Panc1 (cell line): Measurements from ENCODE around the gene IMP4. TPM values are rescaled to one million over a fixed set of nuclear protein-coding genes. Genes with fewer than 3 reads are reported as not detected.

Source experiments
- ATAC-seq: fragments of 200-7000 bp; cut with Tn5 transposase; 2 replicates; pipeline ENCODE4 v1.9.1; 2020; ENCODE audit warnings: mild to moderate bottlenecking, moderate library complexity
- BruUV-seq: library from RNA; stranded (reverse); fragments of 400-500 nt; replicated peaks from 2 replicates; lab custom pipeline; 2021; lab: Mats Ljungman, UMichigan
- CTCF ChIA-PET: fragments of 300-600 bp; sonication (Branson Sonifier 250); formaldehyde crosslinking; loops from one replicate; lab custom pipeline; 2022; ENCODE audit warnings: antibody characterized with exemption; lab: Charles Lee
- POLR2A ChIA-PET: fragments of 300-600 bp; sonication (Branson Sonifier 250); formaldehyde crosslinking; loops from one replicate; lab custom pipeline; 2022; ENCODE audit warnings: antibody characterized with exemption; lab: Charles Lee
- DNase-seq: peaks from one replicate; pipeline ENCODE4 v3.0.0-alpha.2; 2010; ENCODE audit warnings: low read depth, low spot score
- H3K27ac ChIP-seq: 2 replicates; pipeline ENCODE4 v1.5.1; 2011; ENCODE audit warnings: mild to moderate bottlenecking, low read length, inconsistent platforms
- H3K27me3 ChIP-seq: fragments of 200-500 bp; sonication (Bioruptor generic); 2 replicates; pipeline ENCODE4 v1.6.0; 2014; ENCODE audit warnings: low read length, inconsistent platforms; ENCODE audit not compliant: control insufficient read depth, insufficient read depth
- H3K36me3 ChIP-seq: fragments of 200-500 bp; sonication (Bioruptor generic); 2 replicates; pipeline ENCODE4 v1.5.1; 2014; ENCODE audit warnings: inconsistent platforms, mild to moderate bottlenecking, low read length, moderate library complexity; ENCODE audit not compliant: control insufficient read depth, insufficient read depth
- H3K4me1 ChIP-seq: 2 replicates; pipeline ENCODE4 v1.5.1; 2011; ENCODE audit warnings: inconsistent platforms, mild to moderate bottlenecking, low read length, moderate library complexity; ENCODE audit not compliant: control insufficient read depth, insufficient read depth
- H3K4me3 ChIP-seq, 2 experiments: 2 replicates each; pipeline ENCODE4 v1.5.1; 2011 to 2012; ENCODE audit warnings: low read depth in 2 of 2, low read length in 2 of 2, mild to moderate bottlenecking in 2 of 2, inconsistent platforms in 1 of 2, moderate library complexity in 1 of 2
- H3K9me3 ChIP-seq: fragments of 200-500 bp; sonication (Bioruptor generic); 2 replicates; pipeline ENCODE4 v1.5.1; 2014; ENCODE audit warnings: low read depth, mild to moderate bottlenecking, inconsistent platforms, low read length, moderate library complexity; ENCODE audit not compliant: control insufficient read depth, insufficient read depth
- POLR2AphosphoS5 ChIP-seq: IDR thresholded peaks from 2 replicates; pipeline ENCODE4 v1.6.1; 2012; ENCODE audit warnings: mild to moderate bottlenecking, low read depth, low read length, moderate library complexity
- SIN3A ChIP-seq: IDR thresholded peaks from 2 replicates; pipeline ENCODE4 v1.6.1; 2012; ENCODE audit warnings: low read depth, mild to moderate bottlenecking, low read length, moderate library complexity, borderline replicate concordance; ENCODE audit not compliant: insufficient read depth
- TCF7L2 ChIP-seq: IDR thresholded peaks from 2 replicates; pipeline ENCODE4 v1.6.1; 2011; ENCODE audit warnings: mild to moderate bottlenecking, low read depth, low read length, inconsistent platforms
- in situ Hi-C: cut with HindIII; loops from 2 replicates; pipeline ENCODE4 v1.10.0; 2016; ENCODE audit warnings: low sequenced_read_pairs, low pct_unique_long_range_greater_than_20kb
- intact Hi-C: fragments of 100-400 bp; cut with micrococcal nuclease; formaldehyde crosslinking; loops from one replicate; pipeline ENCODE4 v1.10.0; 2022; ENCODE audit not compliant: unreplicated experiment
- total RNA-seq: library from RNA; stranded (reverse); gene quantifications from one replicate; pipeline ENCODE4 v1.2.1, GENCODE V29; 2021; ENCODE audit not compliant: unreplicated experiment
- TF ChIP-seq, protein P1 (sequence below): fragments of 450-650 bp; IDR thresholded peaks from 2 replicates; pipeline ENCODE4 v1.5.1; 2017; ENCODE audit warnings: mild to moderate bottlenecking
- TF ChIP-seq, protein P2 (sequence below), 2 experiments: IDR thresholded peaks; 2 replicates each; pipeline ENCODE4 v1.6.1; 2011 to 2012; ENCODE audit warnings: low read depth in 2 of 2, control low read depth in 1 of 2, low read length in 1 of 2, mild to moderate bottlenecking in 1 of 2, moderate library complexity in 1 of 2; ENCODE audit not compliant: insufficient read depth in 1 of 2

The IMP4 gene
- total RNA-seq, 1 experiment from 2014 or later, result 104 TPM

- Histone ChIP-seq H3K36me3 (no peaks in the 10 kb centered on the region), H3K9me3 (no peaks in the 10 kb centered on the region), H3K27me3 (no peaks in the 10 kb centered on the region), H3K4me1 (peaks cover 9% of the 10 kb centered on the region), H3K4me3 (no peak overlapping the region), H3K27ac (no peak overlapping the region)
- in situ Hi-C loops, result no loop called here
- TF ChIP-seq, protein P1, sequence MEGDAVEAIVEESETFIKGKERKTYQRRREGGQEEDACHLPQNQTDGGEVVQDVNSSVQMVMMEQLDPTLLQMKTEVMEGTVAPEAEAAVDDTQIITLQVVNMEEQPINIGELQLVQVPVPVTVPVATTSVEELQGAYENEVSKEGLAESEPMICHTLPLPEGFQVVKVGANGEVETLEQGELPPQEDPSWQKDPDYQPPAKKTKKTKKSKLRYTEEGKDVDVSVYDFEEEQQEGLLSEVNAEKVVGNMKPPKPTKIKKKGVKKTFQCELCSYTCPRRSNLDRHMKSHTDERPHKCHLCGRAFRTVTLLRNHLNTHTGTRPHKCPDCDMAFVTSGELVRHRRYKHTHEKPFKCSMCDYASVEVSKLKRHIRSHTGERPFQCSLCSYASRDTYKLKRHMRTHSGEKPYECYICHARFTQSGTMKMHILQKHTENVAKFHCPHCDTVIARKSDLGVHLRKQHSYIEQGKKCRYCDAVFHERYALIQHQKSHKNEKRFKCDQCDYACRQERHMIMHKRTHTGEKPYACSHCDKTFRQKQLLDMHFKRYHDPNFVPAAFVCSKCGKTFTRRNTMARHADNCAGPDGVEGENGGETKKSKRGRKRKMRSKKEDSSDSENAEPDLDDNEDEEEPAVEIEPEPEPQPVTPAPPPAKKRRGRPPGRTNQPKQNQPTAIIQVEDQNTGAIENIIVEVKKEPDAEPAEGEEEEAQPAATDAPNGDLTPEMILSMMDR, result no peak
- TF ChIP-seq, protein P2, sequence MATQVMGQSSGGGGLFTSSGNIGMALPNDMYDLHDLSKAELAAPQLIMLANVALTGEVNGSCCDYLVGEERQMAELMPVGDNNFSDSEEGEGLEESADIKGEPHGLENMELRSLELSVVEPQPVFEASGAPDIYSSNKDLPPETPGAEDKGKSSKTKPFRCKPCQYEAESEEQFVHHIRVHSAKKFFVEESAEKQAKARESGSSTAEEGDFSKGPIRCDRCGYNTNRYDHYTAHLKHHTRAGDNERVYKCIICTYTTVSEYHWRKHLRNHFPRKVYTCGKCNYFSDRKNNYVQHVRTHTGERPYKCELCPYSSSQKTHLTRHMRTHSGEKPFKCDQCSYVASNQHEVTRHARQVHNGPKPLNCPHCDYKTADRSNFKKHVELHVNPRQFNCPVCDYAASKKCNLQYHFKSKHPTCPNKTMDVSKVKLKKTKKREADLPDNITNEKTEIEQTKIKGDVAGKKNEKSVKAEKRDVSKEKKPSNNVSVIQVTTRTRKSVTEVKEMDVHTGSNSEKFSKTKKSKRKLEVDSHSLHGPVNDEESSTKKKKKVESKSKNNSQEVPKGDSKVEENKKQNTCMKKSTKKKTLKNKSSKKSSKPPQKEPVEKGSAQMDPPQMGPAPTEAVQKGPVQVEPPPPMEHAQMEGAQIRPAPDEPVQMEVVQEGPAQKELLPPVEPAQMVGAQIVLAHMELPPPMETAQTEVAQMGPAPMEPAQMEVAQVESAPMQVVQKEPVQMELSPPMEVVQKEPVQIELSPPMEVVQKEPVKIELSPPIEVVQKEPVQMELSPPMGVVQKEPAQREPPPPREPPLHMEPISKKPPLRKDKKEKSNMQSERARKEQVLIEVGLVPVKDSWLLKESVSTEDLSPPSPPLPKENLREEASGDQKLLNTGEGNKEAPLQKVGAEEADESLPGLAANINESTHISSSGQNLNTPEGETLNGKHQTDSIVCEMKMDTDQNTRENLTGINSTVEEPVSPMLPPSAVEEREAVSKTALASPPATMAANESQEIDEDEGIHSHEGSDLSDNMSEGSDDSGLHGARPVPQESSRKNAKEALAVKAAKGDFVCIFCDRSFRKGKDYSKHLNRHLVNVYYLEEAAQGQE (IDR thresholded peaks at IDR 0.05; ENCODE audit: insufficient read depth in 1 of 2, low read depth in 2 of 2, low read length in 1 of 2), result no peak
- TF ChIP-seq SIN3A (no peak), POLR2AphosphoS5 (no peak), TCF7L2 (no peak)
- DNase-seq (no peak), ATAC-seq (no peak)
- no TSS peak for BruUV-seq
- ChIA-PET CTCF (no interaction called here), POLR2A (no interaction called here)
- intact Hi-C loops, result no loop called here
These were observed 16.8 kb downstream of the IMP4 start for GRCh38 chr2:130359466-130359865.

- H3K36me3 ChIP-seq, result no peaks in the 10 kb centered on the region
- DNase-seq, result no peak
- intact Hi-C loops (no loop called here), in situ Hi-C loops (no loop called here)
- TF ChIP-seq, protein P1, result no peak
- TF ChIP-seq TCF7L2, result no peak
- TF ChIP-seq, protein P2 (IDR thresholded peaks at IDR 0.05; ENCODE audit: insufficient read depth in 1 of 2, low read depth in 2 of 2, low read length in 1 of 2), result no peak
- no peak for TF ChIP-seq POLR2AphosphoS5
- TF ChIP-seq SIN3A, result no peak
- ChIA-PET CTCF (no interaction called here), POLR2A (no interaction called here)
- no peak for ATAC-seq
- H3K9me3 ChIP-seq, result no peaks in the 10 kb centered on the region
- no TSS peak for BruUV-seq
- no peak overlapping the region for H3K27ac ChIP-seq
- no peaks in the 10 kb centered on the region for H3K4me1 ChIP-seq
- no peak overlapping the region for H3K4me3 ChIP-seq
- H3K27me3 ChIP-seq, result no peaks in the 10 kb centered on the region
These were observed 20.8 kb downstream of the IMP4 start for GRCh38 chr2:130363479-130363878.
